OCI-LY1 (cell line): ENCODE data around the gene LMX1A.

Source experiments
- H2AFZ ChIP-seq: fragments of 200-600 bp; sonication (generic), shearing (Covaris generic); 2 replicates; pipeline ENCODE4 v1.6.0; 2014; ENCODE audit warnings: antibody characterized with exemption, mild to moderate bottlenecking, low read length
- H3F3A ChIP-seq: fragments of 200-600 bp; sonication (generic), shearing (Covaris generic); 2 replicates; pipeline ENCODE4 v1.6.0; 2014; ENCODE audit warnings: mild to moderate bottlenecking, antibody characterized with exemption, low read length, moderate library complexity; ENCODE audit not compliant: insufficient read depth
- H3K27ac ChIP-seq: fragments of 200-600 bp; sonication (generic); 2 replicates; pipeline ENCODE4 v1.5.1; 2014; ENCODE audit warnings: low read length, mixed run types, mild to moderate bottlenecking, low read depth; ENCODE audit not compliant: poor library complexity, severe bottlenecking
- H3K27me3 ChIP-seq: fragments of 200-600 bp; sonication (generic); 2 replicates; pipeline ENCODE4 v1.6.0; 2014; ENCODE audit warnings: antibody characterized with exemption, mild to moderate bottlenecking, low read length, moderate library complexity; ENCODE audit not compliant: insufficient read depth
- H3K36me3 ChIP-seq: fragments of 200-600 bp; sonication (generic); 2 replicates; pipeline ENCODE4 v1.6.1; 2014; ENCODE audit warnings: mild to moderate bottlenecking, antibody characterized with exemption, low read length, moderate library complexity, mixed read lengths; ENCODE audit not compliant: insufficient read depth
- H3K4me1 ChIP-seq: fragments of 200-600 bp; sonication (generic); 2 replicates; pipeline ENCODE4 v1.5.1; 2014; ENCODE audit warnings: mild to moderate bottlenecking, low read length, moderate library complexity; ENCODE audit not compliant: insufficient read depth, severe bottlenecking
- H3K4me2 ChIP-seq: fragments of 200-600 bp; sonication (generic), shearing (Covaris generic); 2 replicates; pipeline ENCODE4 v1.6.1; 2014; ENCODE audit warnings: low read length
- H3K4me3 ChIP-seq: fragments of 200-600 bp; sonication (generic); 2 replicates; pipeline ENCODE4 v1.5.1; 2014; ENCODE audit warnings: low read length, low read depth, mild to moderate bottlenecking, mixed read lengths; ENCODE audit not compliant: poor library complexity, severe bottlenecking
- H3K79me2 ChIP-seq: fragments of 200-600 bp; shearing (Covaris generic); 2 replicates; pipeline ENCODE4 v1.6.1; 2016; ENCODE audit warnings: mixed run types, low read length, mixed read lengths; ENCODE audit not compliant: insufficient read depth
- H3K9ac ChIP-seq: fragments of 200-600 bp; sonication (generic), shearing (Covaris generic); 2 replicates; pipeline ENCODE4 v1.6.1; 2014; ENCODE audit warnings: mild to moderate bottlenecking, low read length, mixed read lengths
- H3K9me2 ChIP-seq: fragments of 200-600 bp; sonication (generic), shearing (Covaris generic); 2 replicates; pipeline ENCODE4 v1.6.1; 2014; ENCODE audit warnings: low read depth, mild to moderate bottlenecking, low read length, mixed read lengths
- H3K9me3 ChIP-seq: fragments of 200-600 bp; shearing (Covaris generic); 2 replicates; pipeline ENCODE4 v1.6.1; 2014; ENCODE audit warnings: low read length, mixed read lengths
- H4K20me1 ChIP-seq: fragments of 200-600 bp; sonication (generic), shearing (Covaris generic); 2 replicates; pipeline ENCODE4 v1.6.0; 2016; ENCODE audit warnings: mild to moderate bottlenecking, low read length; ENCODE audit not compliant: insufficient read depth
- EZH2 ChIP-seq: fragments of 200-600 bp; sonication (generic), shearing (Covaris generic); IDR thresholded peaks from 2 replicates; pipeline ENCODE4 v1.8.0; 2017; ENCODE audit warnings: borderline replicate concordance, mixed run types, mild to moderate bottlenecking, antibody characterized with exemption, low read length, moderate library complexity, mixed read lengths
- TF ChIP-seq, protein P1 (sequence below): fragments of 200-600 bp; sonication (generic), shearing (Covaris generic); IDR thresholded peaks from 2 replicates; pipeline ENCODE4 v1.5.1; 2017; ENCODE audit warnings: mild to moderate bottlenecking, antibody characterized with exemption, low read length, moderate library complexity, mixed read lengths

Gene LMX1A

GRCh38 chr1:165152727-165153126, 203.8 kb downstream of the LMX1A start:
- no peak for TF ChIP-seq EZH2
- TF ChIP-seq, protein P1, sequence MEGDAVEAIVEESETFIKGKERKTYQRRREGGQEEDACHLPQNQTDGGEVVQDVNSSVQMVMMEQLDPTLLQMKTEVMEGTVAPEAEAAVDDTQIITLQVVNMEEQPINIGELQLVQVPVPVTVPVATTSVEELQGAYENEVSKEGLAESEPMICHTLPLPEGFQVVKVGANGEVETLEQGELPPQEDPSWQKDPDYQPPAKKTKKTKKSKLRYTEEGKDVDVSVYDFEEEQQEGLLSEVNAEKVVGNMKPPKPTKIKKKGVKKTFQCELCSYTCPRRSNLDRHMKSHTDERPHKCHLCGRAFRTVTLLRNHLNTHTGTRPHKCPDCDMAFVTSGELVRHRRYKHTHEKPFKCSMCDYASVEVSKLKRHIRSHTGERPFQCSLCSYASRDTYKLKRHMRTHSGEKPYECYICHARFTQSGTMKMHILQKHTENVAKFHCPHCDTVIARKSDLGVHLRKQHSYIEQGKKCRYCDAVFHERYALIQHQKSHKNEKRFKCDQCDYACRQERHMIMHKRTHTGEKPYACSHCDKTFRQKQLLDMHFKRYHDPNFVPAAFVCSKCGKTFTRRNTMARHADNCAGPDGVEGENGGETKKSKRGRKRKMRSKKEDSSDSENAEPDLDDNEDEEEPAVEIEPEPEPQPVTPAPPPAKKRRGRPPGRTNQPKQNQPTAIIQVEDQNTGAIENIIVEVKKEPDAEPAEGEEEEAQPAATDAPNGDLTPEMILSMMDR = no peak
- no peaks in the 10 kb centered on the region for H3K4me1 ChIP-seq
- no peak overlapping the region for H3K4me2 ChIP-seq
- H3K79me2 ChIP-seq = no peaks in the 10 kb centered on the region
- no peaks in the 10 kb centered on the region for H3K9me3 ChIP-seq
- H3K36me3 ChIP-seq = no peaks in the 10 kb centered on the region
- no peaks in the 10 kb centered on the region for H3K9me2 ChIP-seq
- H3K9ac ChIP-seq = no peak overlapping the region
- H3F3A ChIP-seq = no peaks in the 10 kb centered on the region
- no peaks in the 10 kb centered on the region for H3K27me3 ChIP-seq
- H4K20me1 ChIP-seq = no peaks in the 10 kb centered on the region
- H3K4me3 ChIP-seq = no peak overlapping the region
- no peak overlapping the region for H3K27ac ChIP-seq
- no peak overlapping the region for H2AFZ ChIP-seq

DNA sequence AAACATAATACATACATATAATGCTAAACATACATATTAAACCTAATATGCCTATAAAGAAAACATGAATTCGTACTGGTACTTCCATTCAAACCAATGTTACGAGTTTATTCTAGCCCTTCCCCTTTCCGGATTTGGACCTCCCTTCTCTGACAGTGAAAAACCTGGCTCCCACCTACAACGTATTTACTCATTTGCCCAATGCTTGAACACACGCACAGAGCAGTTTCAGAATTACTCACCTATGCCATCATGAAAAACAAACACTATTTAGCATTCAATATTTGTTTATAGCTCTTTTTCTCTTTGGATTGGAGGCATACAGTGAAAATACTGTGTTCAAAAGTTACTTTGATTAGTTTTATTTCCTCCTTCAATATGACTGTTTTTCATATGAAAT, 204.4 kb downstream of the LMX1A start:
- no peaks in the 10 kb centered on the region for H3K27me3 ChIP-seq
- no peaks in the 10 kb centered on the region for H3F3A ChIP-seq
- H2AFZ ChIP-seq = no peak overlapping the region
- no peak overlapping the region for H3K4me3 ChIP-seq
- no peaks in the 10 kb centered on the region for H3K9me2 ChIP-seq
- H4K20me1 ChIP-seq = no peaks in the 10 kb centered on the region
- no peaks in the 10 kb centered on the region for H3K9me3 ChIP-seq
- H3K79me2 ChIP-seq = no peaks in the 10 kb centered on the region
- no peak overlapping the region for H3K27ac ChIP-seq
- no peak for TF ChIP-seq EZH2
- TF ChIP-seq, protein P1 = no peak
- H3K9ac ChIP-seq = no peak overlapping the region
- no peaks in the 10 kb centered on the region for H3K4me1 ChIP-seq
- H3K36me3 ChIP-seq = no peaks in the 10 kb centered on the region
- H3K4me2 ChIP-seq = no peak overlapping the region
